ENCODE measurements around the gene C2orf42.

GRCh38 chr2:70201225-70201768, 10.5 kb upstream of the C2orf42 start:
- TF ChIP-seq PAX5 (IDR thresholded peaks at IDR 0.05; ENCODE audit: insufficient read depth, low read length, severe bottlenecking) = no peak
- no peak for TF ChIP-seq POLR2A (IDR thresholded peaks at IDR 0.05; ENCODE audit: low read depth, low read length)
- no peak for TF ChIP-seq POLR2AphosphoS5 (IDR thresholded peaks at IDR 0.05; ENCODE audit: low read depth, low read length)

Data from GM12891 (cell line).